H1 (cell line): ENCODE data around the gene SH3GL2. TPM values are rescaled to one million over a fixed set of nuclear protein-coding genes. Genes with fewer than 3 reads are reported as not detected.

Experiments used
- BCL11A ChIP-seq, 2 experiments: IDR thresholded peaks; one replicate each; pipeline ENCODE4 v1.6.1; 2011; ENCODE audit warnings: low read depth in 2 of 2, low read length in 2 of 2, mild to moderate bottlenecking in 2 of 2
- CTCF ChIP-seq, 3 experiments: IDR thresholded peaks; 1 replicate in 2 of 3; 2 replicates in 1 of 3; pipeline versions ENCODE4 v1.5.1 to v1.6.1; 2011; ENCODE audit warnings: low read length in 3 of 3, mild to moderate bottlenecking in 3 of 3, inconsistent platforms in 2 of 3, low read depth in 1 of 3, moderate library complexity in 1 of 3; ENCODE audit not compliant: insufficient read depth in 1 of 3; ENCODE audit errors: control extremely low read depth in 1 of 3
- MAFK ChIP-seq: IDR thresholded peaks from 2 replicates; pipeline ENCODE4 v1.6.1; 2012; ENCODE audit warnings: low read depth, mild to moderate bottlenecking, improper control_type of control experiment, low read length
- POLR2A ChIP-seq, 2 experiments: IDR thresholded peaks; 1 replicate in 1 of 2; 2 replicates in 1 of 2; pipeline ENCODE4 v1.6.1; 2011; ENCODE audit warnings: low read depth in 2 of 2, low read length in 2 of 2, mild to moderate bottlenecking in 2 of 2; ENCODE audit errors: control extremely low read depth in 1 of 2
- RAD21 ChIP-seq, 2 experiments: IDR thresholded peaks in 1 of 2; conservative IDR thresholded peaks in 1 of 2; 2 replicates each; pipeline ENCODE4 v1.6.1; 2011; ENCODE audit warnings: low read depth in 2 of 2, low read length in 2 of 2, improper control_type of control experiment in 1 of 2, inconsistent platforms in 1 of 2, mild to moderate bottlenecking in 1 of 2, moderate library complexity in 1 of 2
- SIN3A ChIP-seq, 2 experiments: IDR thresholded peaks in 1 of 2; conservative IDR thresholded peaks in 1 of 2; 2 replicates each; pipeline ENCODE4 v1.6.1; 2011 to 2012; ENCODE audit warnings: low read length in 2 of 2, improper control_type of control experiment in 1 of 2, low read depth in 1 of 2, mild to moderate bottlenecking in 1 of 2
- TBP ChIP-seq: IDR thresholded peaks from 2 replicates; pipeline ENCODE4 v1.6.1; 2011; ENCODE audit warnings: low read depth, low read length, improper control_type of control experiment
- USF2 ChIP-seq: IDR thresholded peaks from 2 replicates; pipeline ENCODE4 v1.6.1; 2011; ENCODE audit warnings: low read length, improper control_type of control experiment
- polyA plus RNA-seq, 7 experiments: library from polyadenylated mRNA; depleted of rRNA in 3 of 7; stranded (reverse) in 5 of 7; unstranded in 2 of 7; fragments of >200 nt in 5 of 7; fragments of 200-250 nt in 2 of 7; gene quantifications; 1 replicate in 5 of 7; 2 replicates in 1 of 7; 4 replicates in 1 of 7; pipeline versions ENCODE4 v1.2.1 to v1.2.3, GENCODE V29; 2011 to 2013; ENCODE audit warnings: missing spikeins in 2 of 7, mixed read lengths in 2 of 7
- total RNA-seq: library from RNA; stranded (reverse); fragmentation: NEBNext Ultra II Directional; extraction: Animal tissue kit (Norgen Biotek cat#: 25700); gene quantifications from 2 replicates; pipeline ENCODE4 v1.2.1, GENCODE V29; 2021

SH3GL2 gene
- total and polyA plus RNA-seq, 2 of the 8 experiments (the other 6 are each of a cell fraction or from before 2014, with no cell fraction given), result 4.7 to 5.3 TPM

- TF ChIP-seq USF2 (no peak), SIN3A (conservative IDR thresholded peaks at IDR 0.05 in 1 of 2, IDR thresholded peaks at IDR 0.05 in 1 of 2; ENCODE audit: low read depth in 1 of 2, low read length in 2 of 2) (no peak), POLR2A (IDR thresholded peaks at IDR 0.05; ENCODE audit: control extremely low read depth in 1 of 2, low read depth in 2 of 2, low read length in 2 of 2) (no peak), RAD21 (IDR thresholded peaks at IDR 0.05 in 1 of 2, conservative IDR thresholded peaks at IDR 0.05 in 1 of 2; ENCODE audit: low read depth in 2 of 2, low read length in 2 of 2) (no peak), MAFK (no peak), TBP (no peak), BCL11A (IDR thresholded peaks at IDR 0.05; ENCODE audit: low read depth in 2 of 2, low read length in 2 of 2) (no peak), CTCF (IDR thresholded peaks at IDR 0.05; ENCODE audit: control extremely low read depth in 1 of 3, insufficient read depth in 1 of 3, low read depth in 1 of 3, low read length in 3 of 3) (no peak)
These were observed 23.4 kb upstream of the SH3GL2 start (continued) for GRCh38 chr9:17555362-17556054.
